PC-9 (cell line): ENCODE measurements around the gene CST7.

Experiments
- EZH2 ChIP-seq: fragments of 200-600 bp; sonication (generic); IDR thresholded peaks from 2 replicates; pipeline ENCODE4 v1.8.0; 2017; ENCODE audit warnings: antibody characterized with exemption, low read depth
- TF ChIP-seq, protein P1 (sequence below): fragments of 200-600 bp; sonication (generic); conservative IDR thresholded peaks from 2 replicates; pipeline ENCODE4 v1.6.1; 2017; ENCODE audit warnings: mixed run types, antibody characterized with exemption, mild to moderate bottlenecking, moderate library complexity

DNA sequence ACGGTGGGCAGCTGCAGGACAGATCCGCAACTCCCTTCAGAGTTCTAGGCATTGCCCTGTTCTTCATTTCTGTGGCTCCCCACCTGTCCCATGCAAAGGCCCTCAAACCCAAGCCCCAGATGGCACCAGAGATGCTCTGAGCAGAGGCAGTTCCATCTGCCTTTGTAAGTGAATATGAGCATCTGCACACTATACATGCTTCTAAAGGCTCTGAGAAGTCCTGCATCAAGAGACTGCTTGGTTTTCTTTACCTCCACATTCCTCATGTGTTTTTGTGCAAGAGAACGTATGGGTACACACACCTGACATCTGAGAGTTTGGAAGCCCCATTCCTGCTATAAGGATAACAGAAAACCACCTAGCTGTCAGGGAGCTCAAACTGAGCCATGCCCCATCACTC is 14.4 kb upstream of the CST7 start:
- TF ChIP-seq, protein P1, sequence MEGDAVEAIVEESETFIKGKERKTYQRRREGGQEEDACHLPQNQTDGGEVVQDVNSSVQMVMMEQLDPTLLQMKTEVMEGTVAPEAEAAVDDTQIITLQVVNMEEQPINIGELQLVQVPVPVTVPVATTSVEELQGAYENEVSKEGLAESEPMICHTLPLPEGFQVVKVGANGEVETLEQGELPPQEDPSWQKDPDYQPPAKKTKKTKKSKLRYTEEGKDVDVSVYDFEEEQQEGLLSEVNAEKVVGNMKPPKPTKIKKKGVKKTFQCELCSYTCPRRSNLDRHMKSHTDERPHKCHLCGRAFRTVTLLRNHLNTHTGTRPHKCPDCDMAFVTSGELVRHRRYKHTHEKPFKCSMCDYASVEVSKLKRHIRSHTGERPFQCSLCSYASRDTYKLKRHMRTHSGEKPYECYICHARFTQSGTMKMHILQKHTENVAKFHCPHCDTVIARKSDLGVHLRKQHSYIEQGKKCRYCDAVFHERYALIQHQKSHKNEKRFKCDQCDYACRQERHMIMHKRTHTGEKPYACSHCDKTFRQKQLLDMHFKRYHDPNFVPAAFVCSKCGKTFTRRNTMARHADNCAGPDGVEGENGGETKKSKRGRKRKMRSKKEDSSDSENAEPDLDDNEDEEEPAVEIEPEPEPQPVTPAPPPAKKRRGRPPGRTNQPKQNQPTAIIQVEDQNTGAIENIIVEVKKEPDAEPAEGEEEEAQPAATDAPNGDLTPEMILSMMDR, result no peak
- no peak for TF ChIP-seq EZH2
